OCI-LY1 (cell line): ENCODE results near the gene CEP85L.
"Not testable (repeated sequence)": the region's sequence is repeated elsewhere in the genome, so short reads cannot be mapped to it uniquely, and the experiment has no call there.

Experiments used
- EZH2 ChIP-seq: fragments of 200-600 bp; sonication (generic), shearing (Covaris generic); IDR thresholded peaks from 2 replicates; pipeline ENCODE4 v1.8.0; 2017; ENCODE audit warnings: borderline replicate concordance, mixed run types, mild to moderate bottlenecking, antibody characterized with exemption, low read length, moderate library complexity, mixed read lengths
- TF ChIP-seq, protein P1 (sequence below): fragments of 200-600 bp; sonication (generic), shearing (Covaris generic); IDR thresholded peaks from 2 replicates; pipeline ENCODE4 v1.5.1; 2017; ENCODE audit warnings: mild to moderate bottlenecking, antibody characterized with exemption, low read length, moderate library complexity, mixed read lengths

DNA sequence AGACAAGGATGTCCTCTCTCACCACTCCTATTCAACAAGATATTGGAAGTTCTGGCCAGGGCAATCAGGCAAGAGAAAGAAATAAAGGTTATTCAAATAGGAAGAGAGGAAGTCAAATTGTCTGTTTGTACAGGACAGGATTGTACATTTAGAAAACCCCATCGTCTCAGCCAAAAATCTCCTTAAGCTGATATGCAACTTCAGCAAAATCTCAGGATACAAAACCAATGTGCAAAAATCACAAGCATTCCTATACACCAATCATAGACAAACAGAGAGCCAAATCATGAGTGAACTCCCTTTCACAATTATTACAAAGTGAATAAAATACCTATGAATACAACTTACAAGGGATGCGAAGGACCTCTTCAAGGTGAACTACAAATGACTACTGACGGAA is 217.2 kb downstream of the CEP85L start:
- TF ChIP-seq, protein P1, sequence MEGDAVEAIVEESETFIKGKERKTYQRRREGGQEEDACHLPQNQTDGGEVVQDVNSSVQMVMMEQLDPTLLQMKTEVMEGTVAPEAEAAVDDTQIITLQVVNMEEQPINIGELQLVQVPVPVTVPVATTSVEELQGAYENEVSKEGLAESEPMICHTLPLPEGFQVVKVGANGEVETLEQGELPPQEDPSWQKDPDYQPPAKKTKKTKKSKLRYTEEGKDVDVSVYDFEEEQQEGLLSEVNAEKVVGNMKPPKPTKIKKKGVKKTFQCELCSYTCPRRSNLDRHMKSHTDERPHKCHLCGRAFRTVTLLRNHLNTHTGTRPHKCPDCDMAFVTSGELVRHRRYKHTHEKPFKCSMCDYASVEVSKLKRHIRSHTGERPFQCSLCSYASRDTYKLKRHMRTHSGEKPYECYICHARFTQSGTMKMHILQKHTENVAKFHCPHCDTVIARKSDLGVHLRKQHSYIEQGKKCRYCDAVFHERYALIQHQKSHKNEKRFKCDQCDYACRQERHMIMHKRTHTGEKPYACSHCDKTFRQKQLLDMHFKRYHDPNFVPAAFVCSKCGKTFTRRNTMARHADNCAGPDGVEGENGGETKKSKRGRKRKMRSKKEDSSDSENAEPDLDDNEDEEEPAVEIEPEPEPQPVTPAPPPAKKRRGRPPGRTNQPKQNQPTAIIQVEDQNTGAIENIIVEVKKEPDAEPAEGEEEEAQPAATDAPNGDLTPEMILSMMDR, result not testable (repeated sequence)
- not testable (repeated sequence) for TF ChIP-seq EZH2
